Transverse colon (tissue), 4 donors: ENCODE results near the gene KREMEN2. TPM values are rescaled to one million over a fixed set of nuclear protein-coding genes. Genes with fewer than 3 reads are reported as not detected.

Source experiments
- DNase-seq: peaks from one replicate; pipeline ENCODE4 v3.0.0-alpha.2; 2019
- H3K27ac ChIP-seq, 4 donors: fragments of 200-600 bp; sonication (generic); 2 replicates each; pipeline ENCODE4 v1.5.1; 2016 to 2018; ENCODE audit warnings: inconsistent platforms in 4 of 4
- H3K27me3 ChIP-seq: fragments of 200-600 bp; sonication (generic); 2 replicates; pipeline ENCODE4 v1.5.1; 2017; ENCODE audit warnings: inconsistent platforms
- H3K36me3 ChIP-seq, 4 donors: fragments of 200-600 bp; sonication (generic); 2 replicates each; pipeline ENCODE4 v1.5.1; 2017 to 2019; ENCODE audit warnings: inconsistent platforms in 4 of 4
- H3K4me1 ChIP-seq, 4 donors: fragments of 200-600 bp; sonication (generic); 2 replicates each; pipeline ENCODE4 v1.5.1; 2017 to 2020; ENCODE audit warnings: inconsistent platforms in 4 of 4
- H3K4me3 ChIP-seq, 4 donors: fragments of 200-600 bp; sonication (generic); 1 replicate in 1 of 4; 2 replicates in 3 of 4; pipeline versions ENCODE4 v1.5.1 to v1.6.1; 2017 to 2019; ENCODE audit warnings: inconsistent platforms in 4 of 4
- H3K9me3 ChIP-seq, 2 donors: fragments of 200-600 bp; sonication (generic); 2 replicates each; pipeline ENCODE4 v1.5.1; 2017 to 2019; ENCODE audit warnings: inconsistent platforms in 2 of 2
- EP300 ChIP-seq: sonication (generic); formaldehyde crosslinking; IDR thresholded peaks from one replicate; pipeline ENCODE4 v1.6.1; 2017; ENCODE audit warnings: antibody characterized with exemption, low read depth
- POLR2A ChIP-seq: fragments of 450-650 bp; IDR thresholded peaks from one replicate; pipeline ENCODE4 v1.6.1; 2016; ENCODE audit warnings: antibody characterized with exemption, mild to moderate bottlenecking, moderate library complexity
- POLR2AphosphoS5 ChIP-seq, 3 donors: sonication (generic); formaldehyde crosslinking; IDR thresholded peaks; one replicate each; pipeline ENCODE4 v1.6.1; 2016; ENCODE audit warnings: antibody characterized with exemption in 3 of 3
- WGBS, 2 donors: methylation state at CpG; one replicate each; pipeline ENCODE4 v1.1.5; 2018; ENCODE audit warnings: low coverage in 1 of 2; 5-methylcytosine and 5-hydroxymethylcytosine counted together
- in situ Hi-C, 4 donors: fragments of 200-750 bp; cut with MboI; loops; one replicate each; pipeline versions ENCODE4 v1.15.0 to v1.15.1; 2017; ENCODE audit warnings: low sequenced_read_pairs in 3 of 4, low pct_ligation_motif_present in 1 of 4, low pct_unique_long_range_greater_than_20kb in 1 of 4
- intact Hi-C: fragments of 100-400 bp; cut with DNase I; formaldehyde crosslinking; loops from one replicate; pipeline ENCODE4 v1.15.1; 2023; ENCODE audit warnings: low total_unique reads
- total RNA-seq, 4 donors: library from RNA; depleted of rRNA; stranded (reverse); fragments of >200 nt; gene quantifications; one replicate each; pipeline ENCODE4 v1.1.0, GENCODE V29; 2016
- TF ChIP-seq, protein P1 (sequence below), 5 experiments: fragments of 200-600 bp in 3 of 5; fragments of 450-650 bp in 2 of 5; sonication (generic) in 3 of 5; IDR thresholded peaks; 1 replicate in 2 of 5; 2 replicates in 3 of 5; pipeline ENCODE4 v1.5.1; 2016 to 2017; ENCODE audit warnings: antibody characterized with exemption in 5 of 5, inconsistent platforms in 3 of 5, mild to moderate bottlenecking in 2 of 5, moderate library complexity in 1 of 5

The KREMEN2 gene
- total RNA-seq, 4 donors from 2014 or later: 0.79 to 3.2 (median 1.1) TPM; not detected in 1

DNA sequence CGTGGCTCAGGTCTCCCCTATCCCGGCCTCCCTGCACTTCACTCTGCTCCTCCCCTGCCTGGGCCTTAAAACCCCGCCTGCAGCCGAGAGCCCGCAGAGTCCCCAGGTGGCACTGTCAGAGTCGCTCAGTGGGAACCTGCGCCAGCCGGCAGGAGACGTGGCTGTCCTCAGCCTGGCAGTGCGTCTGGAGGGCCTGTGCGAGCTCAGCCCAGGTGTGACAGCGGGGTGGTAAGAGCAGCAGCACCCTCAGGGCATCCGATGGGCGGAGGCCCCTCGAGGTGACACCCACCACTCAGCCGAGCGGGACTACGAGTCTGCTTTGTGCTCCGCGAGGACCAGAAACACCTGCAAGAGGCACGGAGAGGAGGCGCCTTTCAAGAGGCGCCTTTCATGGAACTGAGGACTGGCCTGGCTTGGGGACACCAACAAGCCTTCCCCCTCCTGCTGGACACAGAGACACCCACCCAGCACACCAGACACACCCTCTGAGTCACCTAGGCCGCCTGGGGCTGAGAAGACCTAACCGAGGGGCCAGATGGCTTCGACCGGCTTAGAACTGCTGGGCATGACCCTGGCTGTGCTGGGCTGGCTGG, 48.8 kb downstream of the KREMEN2 start, which contains the start of gene CLDN9:
Gene CLDN9 (plus strand): TSS at position 96 of the 593 bp plus-strand sequence. CDS start 440 bp downstream, at position 536.
- Histone ChIP-seq H3K4me1 (peaks cover 4 to 28% (median 8%) of the 10 kb centered on the region in 4 donors), H3K36me3 (no peaks in the 10 kb centered on the region), H3K27ac (no peak within 1 kb of the TSS), H3K27me3 (peaks cover 59% of the 10 kb centered on the region), H3K9me3 (no peaks in the 10 kb centered on the region), H3K4me3 (no peak within 1 kb of the TSS)
- DNase-seq: peak; percentile 63
- 8 to 51% methylated on average over 4 to 18 of the region's 27 CpGs for WGBS, 2 donors
- intact Hi-C loops (no loop called here), in situ Hi-C loops (no loop called here)
- TF ChIP-seq POLR2A (peak; percentile 15), POLR2AphosphoS5 (IDR thresholded peaks at IDR 0.05) (peak in 1 of 3 donors; percentile 26)
- TF ChIP-seq, protein P1, sequence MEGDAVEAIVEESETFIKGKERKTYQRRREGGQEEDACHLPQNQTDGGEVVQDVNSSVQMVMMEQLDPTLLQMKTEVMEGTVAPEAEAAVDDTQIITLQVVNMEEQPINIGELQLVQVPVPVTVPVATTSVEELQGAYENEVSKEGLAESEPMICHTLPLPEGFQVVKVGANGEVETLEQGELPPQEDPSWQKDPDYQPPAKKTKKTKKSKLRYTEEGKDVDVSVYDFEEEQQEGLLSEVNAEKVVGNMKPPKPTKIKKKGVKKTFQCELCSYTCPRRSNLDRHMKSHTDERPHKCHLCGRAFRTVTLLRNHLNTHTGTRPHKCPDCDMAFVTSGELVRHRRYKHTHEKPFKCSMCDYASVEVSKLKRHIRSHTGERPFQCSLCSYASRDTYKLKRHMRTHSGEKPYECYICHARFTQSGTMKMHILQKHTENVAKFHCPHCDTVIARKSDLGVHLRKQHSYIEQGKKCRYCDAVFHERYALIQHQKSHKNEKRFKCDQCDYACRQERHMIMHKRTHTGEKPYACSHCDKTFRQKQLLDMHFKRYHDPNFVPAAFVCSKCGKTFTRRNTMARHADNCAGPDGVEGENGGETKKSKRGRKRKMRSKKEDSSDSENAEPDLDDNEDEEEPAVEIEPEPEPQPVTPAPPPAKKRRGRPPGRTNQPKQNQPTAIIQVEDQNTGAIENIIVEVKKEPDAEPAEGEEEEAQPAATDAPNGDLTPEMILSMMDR (IDR thresholded peaks at IDR 0.05): no peak

DNA sequence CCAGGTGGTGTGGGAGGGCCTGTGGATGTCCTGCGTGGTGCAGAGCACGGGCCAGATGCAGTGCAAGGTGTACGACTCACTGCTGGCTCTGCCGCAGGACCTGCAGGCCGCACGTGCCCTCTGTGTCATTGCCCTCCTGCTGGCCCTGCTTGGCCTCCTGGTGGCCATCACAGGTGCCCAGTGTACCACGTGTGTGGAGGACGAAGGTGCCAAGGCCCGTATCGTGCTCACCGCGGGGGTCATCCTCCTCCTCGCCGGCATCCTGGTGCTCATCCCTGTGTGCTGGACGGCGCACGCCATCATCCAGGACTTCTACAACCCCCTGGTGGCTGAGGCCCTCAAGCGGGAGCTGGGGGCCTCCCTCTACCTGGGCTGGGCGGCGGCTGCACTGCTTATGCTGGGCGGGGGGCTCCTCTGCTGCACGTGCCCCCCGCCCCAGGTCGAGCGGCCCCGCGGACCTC, 49.4 kb downstream of the KREMEN2 start:
- DNase-seq: no peak
- H3K27ac ChIP-seq: no peak overlapping the region
- peaks cover 60% of the 10 kb centered on the region for H3K27me3 ChIP-seq
- 70% methylated on average over 4 of the region's 27 CpGs; no CpG with 5 or more reads in 1 of the 2 donors for WGBS, 2 donors
- peaks cover 3 to 28% (median 5%) of the 10 kb centered on the region in 4 donors for H3K4me1 ChIP-seq
- intact Hi-C loops (no loop called here), in situ Hi-C loops (no loop called here)
- H3K4me3 ChIP-seq: no peak overlapping the region
- no peaks in the 10 kb centered on the region for H3K9me3 ChIP-seq
- TF ChIP-seq POLR2A (no peak), POLR2AphosphoS5 (IDR thresholded peaks at IDR 0.05) (no peak), EP300 (no peak)
- TF ChIP-seq, protein P1 (IDR thresholded peaks at IDR 0.05): no peak
- H3K36me3 ChIP-seq: no peaks in the 10 kb centered on the region

DNA sequence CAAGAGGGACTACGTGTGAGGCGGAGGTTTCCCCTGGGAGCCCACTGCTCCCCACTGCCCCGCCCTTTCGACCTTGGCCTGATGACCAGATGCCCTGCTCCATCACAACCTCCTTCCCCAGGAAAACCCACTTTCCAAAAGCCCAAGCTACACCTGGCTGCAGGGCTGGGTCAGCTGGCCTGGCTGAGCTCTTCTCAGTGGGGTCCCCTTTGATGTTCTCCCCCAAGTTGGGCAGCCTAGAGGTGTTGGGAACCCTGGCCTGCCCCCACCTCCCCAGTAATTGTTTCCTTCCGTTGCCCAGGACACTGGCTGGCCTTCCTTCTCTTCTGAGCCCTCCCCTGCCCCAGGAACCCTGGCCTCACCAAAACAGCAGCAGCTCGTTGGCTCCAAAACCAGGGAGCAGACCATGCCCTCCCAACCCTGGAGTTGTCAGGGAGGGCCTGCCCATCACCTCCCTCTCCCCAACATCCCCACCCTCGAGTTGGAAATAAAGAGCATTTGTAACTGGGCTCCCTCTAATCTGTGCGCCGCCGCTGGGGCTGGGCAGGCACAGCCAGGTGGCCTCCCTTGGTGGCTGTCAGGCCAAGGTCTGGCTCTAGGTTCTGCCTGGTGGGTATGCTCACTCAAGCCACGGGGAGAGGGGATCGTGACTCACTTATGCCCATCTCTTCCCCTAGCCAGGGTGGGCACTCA, 50.1 kb downstream of the KREMEN2 start:
- intact Hi-C loops: no loop called here
- in situ Hi-C loops: no loop called here
- Histone ChIP-seq H3K4me3 (no peak overlapping the region), H3K27ac (no peak overlapping the region), H3K9me3 (no peaks in the 10 kb centered on the region), H3K4me1 (peaks cover 3 to 25% (median 4%) of the 10 kb centered on the region in 4 donors), H3K36me3 (no peaks in the 10 kb centered on the region), H3K27me3 (peaks cover 60% of the 10 kb centered on the region)
- DNase-seq: no peak
- WGBS, 2 donors: 70% methylated on average over 12 of the region's 12 CpGs; no CpG with 5 or more reads in 1 of the 2 donors
- TF ChIP-seq EP300 (no peak), POLR2A (no peak), POLR2AphosphoS5 (IDR thresholded peaks at IDR 0.05) (no peak)
- TF ChIP-seq, protein P1 (IDR thresholded peaks at IDR 0.05): no peak

DNA sequence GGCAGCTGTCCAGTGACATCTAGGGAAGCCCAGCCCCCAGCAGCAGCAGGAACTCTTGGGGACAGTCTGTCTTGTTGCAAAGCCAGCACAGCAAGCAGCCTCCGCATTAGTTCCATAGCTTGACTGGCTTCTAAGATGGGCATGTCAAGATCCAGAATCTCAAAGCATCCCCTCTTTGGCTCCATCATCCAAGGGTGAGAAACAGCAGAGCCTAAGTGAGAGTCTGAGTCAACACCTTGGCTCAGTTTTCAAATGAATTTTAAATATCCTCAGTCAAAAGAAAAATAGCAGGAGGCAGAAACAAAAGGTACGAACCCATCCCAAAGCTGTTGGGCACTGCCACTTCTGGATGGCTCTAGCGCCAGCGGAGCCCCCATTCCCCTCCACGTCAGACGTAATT, 50.9 kb downstream of the KREMEN2 start:
- intact Hi-C loops: no loop called here
- Histone ChIP-seq H3K27me3 (peaks cover 53% of the 10 kb centered on the region), H3K4me1 (peaks cover 3 to 25% (median 10%) of the 10 kb centered on the region in 4 donors), H3K9me3 (no peaks in the 10 kb centered on the region), H3K27ac (no peak overlapping the region), H3K4me3 (no peak overlapping the region), H3K36me3 (no peaks in the 10 kb centered on the region)
- 90% methylated on average over 6 of the region's 6 CpGs; no CpG with 5 or more reads in 1 of the 2 donors for WGBS, 2 donors
- no peak for DNase-seq
- in situ Hi-C loops: no loop called here
- no peak for TF ChIP-seq POLR2AphosphoS5 (IDR thresholded peaks at IDR 0.05)
- no peak for TF ChIP-seq EP300
- no peak for TF ChIP-seq POLR2A
- TF ChIP-seq, protein P1 (IDR thresholded peaks at IDR 0.05): no peak
